Measurements from ENCODE around the gene KCNJ10.

KCNJ10 gene

DNA sequence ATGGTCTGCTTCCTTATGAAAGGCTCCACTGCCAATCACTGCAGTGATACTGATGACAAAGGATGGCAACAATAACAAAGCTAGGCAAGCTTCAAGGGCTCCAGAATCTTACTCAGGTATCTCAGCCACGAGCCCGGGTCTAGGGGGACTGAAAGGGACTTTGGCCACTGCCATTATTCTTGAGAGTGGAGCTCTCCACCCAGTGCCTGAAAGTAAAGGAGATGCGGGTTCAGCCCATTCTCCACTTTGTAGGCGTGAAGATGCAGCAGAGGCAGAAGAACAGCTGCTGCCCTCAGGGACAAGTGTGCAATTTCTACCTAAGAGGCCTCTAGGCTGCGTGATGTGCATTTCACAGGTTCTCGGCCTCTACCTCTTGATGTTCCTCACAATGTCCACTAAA is 84.5 kb downstream of the KCNJ10 start:
- DNase-seq, result no peak

GRCh38 chr1:159983681-159984080 is 86.3 kb downstream of the KCNJ10 start:
- no peak for DNase-seq

DNA sequence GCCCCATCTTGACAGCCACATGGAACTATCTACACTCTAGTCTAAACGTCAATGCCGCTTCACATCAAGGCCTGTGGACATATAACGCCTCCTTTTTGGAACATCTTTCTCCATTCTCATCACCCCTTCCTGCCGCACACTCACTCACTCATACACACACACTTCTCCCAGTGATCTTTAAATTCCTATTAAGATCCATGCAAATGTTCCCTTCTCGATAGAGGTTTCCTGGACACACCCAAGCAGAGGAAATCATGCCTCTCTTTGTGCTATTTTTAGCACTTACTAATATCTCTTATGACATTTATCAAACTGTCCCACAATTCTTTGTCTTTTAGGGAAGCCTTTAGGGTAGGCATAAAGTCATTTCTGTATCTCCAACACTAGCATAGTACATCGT is 87.7 kb downstream of the KCNJ10 start:
- no peak for DNase-seq

DNA sequence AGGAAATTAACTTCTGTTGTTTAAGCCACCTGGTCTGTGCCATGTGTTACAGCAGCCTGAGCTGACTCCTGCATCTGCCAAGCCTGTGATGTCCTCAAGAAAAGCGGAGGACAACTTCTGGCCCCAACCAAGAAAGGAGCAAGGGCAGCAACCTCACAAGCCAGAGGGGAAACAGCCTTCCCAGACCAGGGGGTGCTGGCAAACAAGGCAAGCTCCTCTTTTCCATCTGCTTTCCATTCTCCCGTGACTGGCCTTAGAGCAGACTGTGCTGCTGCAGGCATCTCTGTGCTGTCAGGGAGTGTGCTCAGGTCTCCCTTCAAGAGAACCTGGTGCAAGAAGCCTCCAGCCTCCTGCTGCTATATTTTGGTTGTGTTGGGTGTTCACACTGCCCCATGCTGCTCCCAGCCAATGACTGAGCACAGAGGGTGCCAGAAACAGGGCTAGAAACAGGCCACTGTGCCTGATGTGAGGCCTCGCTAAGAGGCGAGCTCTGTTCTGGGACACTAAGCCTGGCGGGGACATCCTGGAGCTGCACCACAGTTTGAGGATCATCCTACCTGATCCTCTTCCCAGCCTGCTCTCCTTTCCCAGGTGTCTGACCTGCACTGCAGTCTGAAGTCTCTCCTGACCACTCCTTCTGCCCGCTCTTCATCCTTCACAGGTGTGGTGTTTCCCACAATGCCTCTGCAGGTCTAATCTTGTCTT is 88.5 kb downstream of the KCNJ10 start:
- no peak for DNase-seq

GRCh38 chr1:159980786-159981185 is 89.2 kb downstream of the KCNJ10 start:
- no peak for DNase-seq

GRCh38 chr1:159980076-159980475 is 89.9 kb downstream of the KCNJ10 start:
- no peak for DNase-seq

DNA sequence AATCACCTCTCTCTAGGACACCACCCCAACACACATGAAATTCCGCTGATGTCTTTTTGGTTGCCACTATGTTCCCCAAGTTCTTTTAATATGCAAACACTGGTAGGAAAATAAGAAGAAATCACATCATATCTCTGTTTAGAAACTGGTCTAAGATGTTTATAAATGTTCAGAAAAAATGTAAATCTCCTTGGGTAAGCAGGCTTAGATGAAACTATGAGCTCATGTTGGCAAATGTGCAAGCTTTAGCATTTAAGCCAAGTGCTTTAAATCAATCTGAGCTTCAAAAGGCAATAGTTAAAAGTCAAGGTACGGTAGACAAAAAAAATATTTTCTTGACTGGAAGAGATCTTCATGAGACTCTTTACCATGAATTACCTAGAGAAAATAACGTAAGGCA is 90.7 kb downstream of the KCNJ10 start:
- no peak for DNase-seq

GRCh38 chr1:159978107-159978398 is 91.9 kb downstream of the KCNJ10 start:
- no peak for DNase-seq

DNA sequence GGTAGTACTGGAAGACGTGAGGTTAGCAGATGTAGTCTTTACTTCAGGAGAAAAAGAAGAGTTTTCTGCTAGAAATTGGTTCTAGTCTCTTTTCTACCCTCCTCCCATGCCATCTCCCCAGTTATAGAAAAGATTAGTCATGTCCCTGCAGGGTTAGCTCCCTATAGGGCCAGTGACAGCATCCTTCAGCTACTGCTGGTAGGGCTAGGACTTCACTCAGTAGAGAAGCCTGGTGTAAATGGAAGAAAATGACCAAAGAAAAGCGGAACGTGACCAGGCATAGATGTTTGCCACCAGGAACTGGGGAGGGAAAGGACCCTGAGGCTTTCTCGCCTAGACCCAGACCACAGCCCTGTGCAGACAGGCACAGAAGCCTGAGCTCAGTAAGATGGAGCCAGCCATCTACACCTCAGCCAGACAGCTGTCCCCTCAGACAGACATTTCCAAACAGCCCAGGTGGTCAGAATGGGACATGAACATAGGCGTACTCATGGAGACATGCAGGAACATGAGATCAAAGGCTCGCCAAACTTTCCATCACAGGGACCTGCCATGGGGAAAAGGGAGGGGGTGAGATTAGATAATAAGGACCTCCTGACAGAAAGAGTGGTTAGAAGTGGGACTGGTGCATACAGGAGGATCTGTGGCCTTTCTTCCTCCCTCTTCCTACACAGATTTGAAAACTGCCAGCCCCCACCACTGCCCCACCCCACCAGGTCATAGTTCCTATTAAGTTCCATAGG is 92.4 kb downstream of the KCNJ10 start:
- DNase-seq, result no peak

GRCh38 chr1:159974350-159974965 is 95.5 kb downstream of the KCNJ10 start:
- DNase-seq, result no peak

GRCh38 chr1:159973350-159973940 is 96.5 kb downstream of the KCNJ10 start:
- DNase-seq, result no peak

DNA sequence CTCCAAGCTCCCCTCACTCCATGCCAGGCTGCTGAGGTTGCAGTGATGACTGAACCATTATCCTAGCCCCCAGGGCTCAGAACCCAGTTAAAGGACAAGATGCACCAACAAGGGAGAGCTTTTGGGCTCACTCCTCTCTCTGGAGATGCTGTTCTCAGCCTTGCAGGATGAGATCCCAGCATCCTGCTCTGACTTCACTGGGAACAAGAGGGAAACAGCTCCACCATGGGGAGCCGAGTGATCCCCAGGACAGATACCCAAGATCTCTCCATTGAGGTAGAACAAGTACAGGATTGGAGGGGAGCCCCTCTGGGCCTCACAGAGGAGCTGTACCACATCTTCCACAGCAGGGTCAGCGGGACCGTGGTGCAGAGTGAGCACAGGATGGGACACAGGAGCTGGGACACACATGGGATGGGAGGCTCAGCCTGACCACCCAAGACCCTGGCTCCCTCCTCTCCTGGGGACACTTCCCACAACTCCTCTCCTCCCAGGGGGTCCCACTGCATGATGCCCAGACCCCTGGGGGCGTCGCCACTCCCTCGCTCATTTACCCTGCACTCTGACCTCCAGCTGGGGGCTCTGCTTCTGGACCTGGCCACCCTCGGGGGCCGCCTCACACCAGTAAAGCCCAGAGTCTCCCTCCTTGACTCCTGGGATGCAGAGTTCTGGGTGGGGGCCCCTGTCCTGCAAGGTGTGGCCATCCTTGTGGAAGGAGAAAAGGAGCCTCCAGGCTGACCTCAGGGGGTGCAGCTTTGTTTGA is 97.3 kb downstream of the KCNJ10 start:
- DNase-seq, result no peak

- DNase-seq, result no peak
These were observed 99.0 kb downstream of the KCNJ10 start for GRCh38 chr1:159970932-159971342.

- DNase-seq, result no peak
These were observed 101.1 kb downstream of the KCNJ10 start for GRCh38 chr1:159968901-159969300.

DNA sequence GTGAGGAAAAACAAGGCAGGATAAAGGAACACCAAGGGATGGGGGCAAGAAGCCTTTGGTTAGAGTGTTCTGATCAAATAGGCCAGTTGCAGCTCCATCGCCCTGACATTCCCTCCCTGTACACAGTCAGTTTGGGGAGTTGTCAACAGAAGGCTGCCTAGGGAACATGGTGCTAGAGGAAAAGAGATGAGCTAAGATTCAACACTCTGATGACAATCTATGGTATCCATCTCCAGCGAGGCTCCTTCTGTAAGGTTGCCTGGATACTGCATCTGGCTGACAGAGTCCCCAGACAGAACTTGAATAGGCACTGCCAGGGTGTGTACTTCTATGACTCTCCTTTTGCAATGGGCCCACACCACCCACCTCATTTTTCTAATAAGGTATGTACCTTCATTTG is 104.7 kb downstream of the KCNJ10 start:
- no peak for DNase-seq

DNA sequence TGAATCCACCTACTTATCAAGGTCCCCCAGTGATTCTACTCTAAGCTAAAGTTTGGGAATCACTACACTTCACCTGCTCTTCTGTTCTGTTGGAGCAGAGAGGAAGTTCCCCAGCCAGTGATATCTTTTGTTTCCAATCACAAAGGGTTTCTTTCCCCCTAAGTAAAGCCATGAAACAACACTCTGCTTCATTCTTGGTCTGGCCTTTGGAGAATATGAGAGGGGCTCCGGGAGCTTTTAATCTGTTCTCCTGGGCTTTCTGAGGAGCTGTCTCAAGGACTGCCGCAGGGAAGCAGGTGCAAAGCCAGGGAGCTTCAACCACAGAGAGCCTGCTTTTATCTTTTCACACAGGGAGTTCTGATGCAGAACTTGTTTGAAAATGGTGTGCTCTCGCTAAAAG is 105.8 kb downstream of the KCNJ10 start:
- no peak for DNase-seq

DNA sequence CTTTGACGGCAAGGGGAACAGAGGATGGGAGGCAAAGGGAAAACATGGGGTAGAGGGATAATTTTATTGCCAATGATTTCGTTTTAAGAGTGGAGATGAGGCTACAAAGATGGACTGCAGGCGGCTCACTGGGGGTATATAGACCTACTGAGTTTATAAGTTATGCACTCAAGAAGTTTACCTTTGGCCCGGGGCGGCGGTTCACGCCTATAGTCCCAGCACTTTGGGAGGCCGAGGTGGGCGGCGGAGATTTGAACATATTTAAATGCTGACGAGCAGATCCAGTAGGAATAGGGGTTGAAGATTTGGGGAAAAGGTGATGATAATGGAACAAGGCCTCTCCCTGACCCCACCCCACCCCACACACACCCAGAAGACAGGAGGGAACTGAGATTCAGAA is 107.8 kb downstream of the KCNJ10 start:
- DNase-seq, result no peak

DNA sequence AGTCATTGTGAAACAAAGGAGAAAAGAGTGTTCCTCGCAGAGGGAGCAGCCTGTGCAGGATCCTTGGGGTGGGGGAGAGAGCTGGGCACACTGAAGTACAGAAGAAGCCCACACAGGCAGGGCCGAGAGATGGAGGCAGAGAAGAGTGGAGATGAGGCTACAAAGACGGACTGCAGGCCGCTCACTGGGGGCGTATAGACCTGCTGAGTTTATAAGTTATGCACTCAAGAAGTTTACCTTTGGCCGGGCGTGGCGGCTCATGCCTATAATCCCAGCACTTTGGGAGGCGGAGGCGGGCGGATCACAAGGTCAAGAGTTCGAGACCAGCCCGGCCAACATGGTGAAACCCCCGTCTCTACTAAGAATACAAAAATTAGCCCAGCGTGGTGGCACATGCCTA is 108.3 kb downstream of the KCNJ10 start:
- no peak for DNase-seq

GRCh38 chr1:159960721-159961381 is 109.1 kb downstream of the KCNJ10 start:
- no peak for DNase-seq

DNA sequence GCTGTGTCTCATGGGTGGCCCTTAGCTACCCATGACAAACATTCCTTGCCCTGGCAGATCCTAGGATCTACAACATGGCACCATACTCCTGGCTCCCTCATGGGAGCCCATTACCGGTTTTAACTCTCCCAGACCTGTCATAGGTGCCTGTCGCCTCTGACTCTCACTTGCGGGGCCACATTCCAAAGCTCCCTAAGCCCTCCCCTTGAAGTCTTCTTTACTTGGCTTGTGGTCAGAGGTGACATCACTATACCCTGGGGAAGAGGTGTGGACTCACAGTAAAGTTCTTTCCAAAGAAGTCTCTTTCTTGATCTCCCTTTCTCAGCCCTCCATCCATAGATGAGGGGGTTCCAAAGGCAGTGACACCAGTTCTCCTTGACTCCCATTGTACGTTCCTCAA is 110.5 kb downstream of the KCNJ10 start:
- no peak for DNase-seq

- DNase-seq, result no peak
These were observed 111.1 kb downstream of the KCNJ10 start for GRCh38 chr1:159958719-159959380.

- DNase-seq, result no peak
These were observed 112.1 kb downstream of the KCNJ10 start for GRCh38 chr1:159957824-159958268.

Data from stimulated activated CD8-positive, alpha-beta memory T cell treated with anti-CD3 and anti-CD28 coated beads, Interleukin-4, amount 100 ng/mL, for 48 hours (primary cell).